SK-N-SH (cell line): ENCODE measurements around the gene COL4A5. TPM values are rescaled to one million over a fixed set of nuclear protein-coding genes. Genes with fewer than 3 reads are reported as not detected.

Experiments used
- CTCF ChIA-PET: fragments of 300-600, 350-600 bp; formaldehyde crosslinking; extraction: SDS; loops from one replicate; lab custom pipeline; 2021; lab: Yijun Ruan, JAX
- POLR2A ChIA-PET: fragments of 350-600 bp; sonication (Branson Sonifier 250); formaldehyde crosslinking; extraction: SDS; loops from one replicate; lab custom pipeline; 2020; ENCODE audit warnings: antibody characterized with exemption, inconsistent platforms; lab: Yijun Ruan, JAX
- DNase-seq: peaks from one replicate; pipeline ENCODE4 v3.0.0; 2012
- H2AFZ ChIP-seq: fragments of 200-600 bp; sonication (generic); 2 replicates; pipeline ENCODE4 v1.8.1; 2016; ENCODE audit warnings: antibody characterized with exemption, mild to moderate bottlenecking, low read depth
- H3F3A ChIP-seq: fragments of 200-600 bp; sonication (generic); replicated peaks from 2 replicates; pipeline ENCODE3; 2016; ENCODE audit warnings: antibody characterized with exemption, mild to moderate bottlenecking; ENCODE audit not compliant: insufficient read depth
- H3K27ac ChIP-seq, 2 experiments: fragments of 200-500 bp in 1 of 2; fragments of 200-600 bp in 1 of 2; sonication (Bioruptor generic) in 1 of 2; sonication (generic), shearing (Covaris generic) in 1 of 2; 2 replicates each; pipeline versions ENCODE4 v1.5.1 to v1.6.1; 2014 to 2016; ENCODE audit warnings: low read depth in 2 of 2, inconsistent platforms in 1 of 2, low read length in 1 of 2, mild to moderate bottlenecking in 1 of 2, mixed read lengths in 1 of 2
- H3K27me3 ChIP-seq: fragments of 200-600 bp; sonication (generic), shearing (Covaris generic); 2 replicates; pipeline ENCODE4 v1.6.1; 2016; ENCODE audit warnings: mixed run types; ENCODE audit not compliant: insufficient read depth
- H3K36me3 ChIP-seq, 2 experiments: fragments of 200-500 bp in 1 of 2; fragments of 200-600 bp in 1 of 2; sonication (Bioruptor generic) in 1 of 2; sonication (generic) in 1 of 2; replicated peaks in 1 of 2; 2 replicates each; pipeline versions ENCODE3 to v1.5.1; 2014 to 2016; ENCODE audit warnings: low read length in 1 of 2, mild to moderate bottlenecking in 1 of 2; ENCODE audit not compliant: insufficient read depth in 2 of 2, control insufficient read depth in 1 of 2
- H3K4me1 ChIP-seq, 2 experiments: fragments of 200-500 bp in 1 of 2; fragments of 200-600 bp in 1 of 2; sonication (Bioruptor generic) in 1 of 2; sonication (generic), shearing (Covaris generic) in 1 of 2; 2 replicates each; pipeline versions ENCODE4 v1.5.1 to v1.6.1; 2014 to 2016; ENCODE audit warnings: low read depth in 1 of 2, low read length in 1 of 2, mixed run types in 1 of 2; ENCODE audit not compliant: insufficient read depth in 2 of 2, control insufficient read depth in 1 of 2
- H3K4me2 ChIP-seq: fragments of 200-600 bp; sonication (generic), shearing (Covaris generic); 2 replicates; pipeline ENCODE4 v1.6.1; 2017; ENCODE audit warnings: mixed run types
- H3K4me3 ChIP-seq, 2 experiments: fragments of 200-500 bp in 1 of 2; fragments of 200-600 bp in 1 of 2; sonication (Bioruptor generic) in 1 of 2; sonication (generic), shearing (Covaris generic) in 1 of 2; 2 replicates each; pipeline versions ENCODE4 v1.5.1 to v1.8.1; 2014 to 2016; ENCODE audit warnings: low read depth in 2 of 2, inconsistent platforms in 1 of 2, low read length in 1 of 2, mild to moderate bottlenecking in 1 of 2, mixed read lengths in 1 of 2, moderate library complexity in 1 of 2
- H3K79me2 ChIP-seq: fragments of 200-600 bp; sonication (generic); 2 replicates; pipeline ENCODE4 v1.8.1; 2017; ENCODE audit warnings: mild to moderate bottlenecking; ENCODE audit not compliant: insufficient read depth
- H3K9ac ChIP-seq: fragments of 200-600 bp; sonication (generic); 2 replicates; pipeline ENCODE4 v1.6.1; 2017; ENCODE audit warnings: mixed run types
- H3K9me2 ChIP-seq: fragments of 200-600 bp; sonication (generic); 2 replicates; pipeline ENCODE4 v1.6.1; 2017; ENCODE audit warnings: mixed run types
- H3K9me3 ChIP-seq: fragments of 200-600 bp; sonication (generic); 2 replicates; pipeline ENCODE4 v1.6.1; 2017; ENCODE audit warnings: mixed run types, mild to moderate bottlenecking, moderate library complexity
- H4K20me1 ChIP-seq: fragments of 200-600 bp; sonication (generic); 2 replicates; pipeline ENCODE4 v1.6.1; 2017; ENCODE audit warnings: mild to moderate bottlenecking, mixed run types; ENCODE audit not compliant: insufficient read depth
- CHD2 ChIP-seq: fragments of 150-350 bp; IDR thresholded peaks from 2 replicates; pipeline ENCODE4 v1.6.1; 2018; ENCODE audit warnings: low read length; ENCODE audit not compliant: partially characterized antibody
- EP300 ChIP-seq, 2 experiments: IDR thresholded peaks; 2 replicates each; pipeline versions ENCODE4 v1.4.0 to v1.6.1; 2012; ENCODE audit warnings: borderline replicate concordance in 1 of 2, low read depth in 1 of 2, low read length in 1 of 2
- FOSL2 ChIP-seq: IDR thresholded peaks from 2 replicates; pipeline ENCODE4 v1.4.0; 2012; ENCODE audit warnings: low read depth, mild to moderate bottlenecking, moderate library complexity, borderline replicate concordance
- JUND ChIP-seq: IDR thresholded peaks from 2 replicates; pipeline ENCODE4 v1.4.0; 2012
- MAX ChIP-seq: IDR thresholded peaks from 2 replicates; pipeline ENCODE4 v1.4.0; 2012; ENCODE audit warnings: low read depth
- MEF2A ChIP-seq: IDR thresholded peaks from 2 replicates; pipeline ENCODE4 v1.4.0; 2012; ENCODE audit warnings: low read depth, borderline replicate concordance
- MXI1 ChIP-seq: IDR thresholded peaks from 2 replicates; pipeline ENCODE4 v1.6.1; 2012; ENCODE audit warnings: mild to moderate bottlenecking, low read depth, low read length, improper control_type of control experiment
- NFIC ChIP-seq: IDR thresholded peaks from 2 replicates; pipeline ENCODE4 v1.4.0; 2012; ENCODE audit warnings: borderline replicate concordance
- NRF1 ChIP-seq: IDR thresholded peaks from 2 replicates; pipeline ENCODE4 v1.6.1; 2012; ENCODE audit warnings: low read depth, mild to moderate bottlenecking, low read length
- RAD21 ChIP-seq: IDR thresholded peaks from 2 replicates; pipeline ENCODE4 v1.6.1; 2012; ENCODE audit warnings: mild to moderate bottlenecking, low read length
- RCOR1 ChIP-seq: fragments of 150-350 bp; IDR thresholded peaks from 2 replicates; pipeline ENCODE4 v1.6.1; 2017; ENCODE audit warnings: antibody characterized with exemption, low read length
- RFX5 ChIP-seq: IDR thresholded peaks from 2 replicates; pipeline ENCODE4 v1.6.1; 2012; ENCODE audit warnings: mild to moderate bottlenecking, improper control_type of control experiment, low read length
- SMC3 ChIP-seq: IDR thresholded peaks from 2 replicates; pipeline ENCODE4 v1.6.1; 2012; ENCODE audit warnings: low read depth, low read length, improper control_type of control experiment
- TAF1 ChIP-seq: IDR thresholded peaks from 2 replicates; pipeline ENCODE4 v1.6.1; 2012; ENCODE audit warnings: low read depth, mild to moderate bottlenecking, low read length, moderate library complexity, borderline replicate concordance
- TCF12 ChIP-seq: IDR thresholded peaks from 2 replicates; pipeline ENCODE4 v1.4.0; 2012
- USF1 ChIP-seq: IDR thresholded peaks from 2 replicates; pipeline ENCODE4 v1.4.0; 2012; ENCODE audit warnings: low read depth, borderline replicate concordance
- USF2 ChIP-seq: fragments of 150-350 bp; IDR thresholded peaks from 2 replicates; pipeline ENCODE4 v1.6.1; 2017; ENCODE audit warnings: antibody characterized with exemption, low read length, low read depth, borderline replicate concordance
- YY1 ChIP-seq: IDR thresholded peaks from 2 replicates; pipeline ENCODE4 v1.4.0; 2012; ENCODE audit warnings: low read depth, mild to moderate bottlenecking
- WGBS: methylation state at CpG from one replicate; pipeline ENCODE4 v1.1.6; 2017; ENCODE audit warnings: low lambda C conversion rate; 5-methylcytosine and 5-hydroxymethylcytosine counted together
- polyA plus RNA-seq, 3 experiments: library from polyadenylated mRNA; depleted of rRNA; stranded (reverse); fragments of >200 nt; gene quantifications; 2 replicates each; pipeline ENCODE4 v1.2.3, GENCODE V29; 2012
- TF ChIP-seq, protein P1 (sequence below): IDR thresholded peaks from 2 replicates; pipeline ENCODE4 v1.4.0; 2012; ENCODE audit warnings: low read depth, borderline replicate concordance

COL4A5 gene
- polyA plus RNA-seq, 1 of the 3 experiments (the other 2 are of a cell fraction), result 0.02 TPM

GRCh38 chrX:108426262-108426661, 13.4 kb upstream of the COL4A5 start:
- Histone ChIP-seq H3K9me3 (no peaks in the 10 kb centered on the region), H4K20me1 (no peaks in the 10 kb centered on the region), H3F3A (no peaks in the 10 kb centered on the region), H3K79me2 (no peaks in the 10 kb centered on the region), H3K27ac (no peak overlapping the region), H3K4me3 (no peak overlapping the region), H3K36me3 (no peaks in the 10 kb centered on the region), H3K9ac (no peak overlapping the region), H3K4me2 (no peak overlapping the region), H3K27me3 (peaks cover 6% of the 10 kb centered on the region; the same call in 1 of the 2 replicates), H2AFZ (no peak overlapping the region), H3K4me1 (no peaks in the 10 kb centered on the region), H3K9me2 (no peaks in the 10 kb centered on the region)
- no peak for TF ChIP-seq RCOR1
- no peak for TF ChIP-seq USF2
- TF ChIP-seq, protein P1, sequence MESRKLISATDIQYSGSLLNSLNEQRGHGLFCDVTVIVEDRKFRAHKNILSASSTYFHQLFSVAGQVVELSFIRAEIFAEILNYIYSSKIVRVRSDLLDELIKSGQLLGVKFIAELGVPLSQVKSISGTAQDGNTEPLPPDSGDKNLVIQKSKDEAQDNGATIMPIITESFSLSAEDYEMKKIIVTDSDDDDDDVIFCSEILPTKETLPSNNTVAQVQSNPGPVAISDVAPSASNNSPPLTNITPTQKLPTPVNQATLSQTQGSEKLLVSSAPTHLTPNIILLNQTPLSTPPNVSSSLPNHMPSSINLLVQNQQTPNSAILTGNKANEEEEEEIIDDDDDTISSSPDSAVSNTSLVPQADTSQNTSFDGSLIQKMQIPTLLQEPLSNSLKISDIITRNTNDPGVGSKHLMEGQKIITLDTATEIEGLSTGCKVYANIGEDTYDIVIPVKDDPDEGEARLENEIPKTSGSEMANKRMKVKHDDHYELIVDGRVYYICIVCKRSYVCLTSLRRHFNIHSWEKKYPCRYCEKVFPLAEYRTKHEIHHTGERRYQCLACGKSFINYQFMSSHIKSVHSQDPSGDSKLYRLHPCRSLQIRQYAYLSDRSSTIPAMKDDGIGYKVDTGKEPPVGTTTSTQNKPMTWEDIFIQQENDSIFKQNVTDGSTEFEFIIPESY, result no peak
- no peak for TF ChIP-seq EP300 (IDR thresholded peaks at IDR 0.05; ENCODE audit: borderline replicate concordance in 1 of 2, low read depth in 1 of 2, low read length in 1 of 2)
- TF ChIP-seq CHD2, result no peak
- TF ChIP-seq MXI1, result no peak
- TF ChIP-seq RAD21, result no peak
- TF ChIP-seq MEF2A, result no peak
- TF ChIP-seq NFIC, result no peak
- TF ChIP-seq TAF1, result no peak
- no peak for TF ChIP-seq YY1
- TF ChIP-seq JUND, result no peak
- TF ChIP-seq FOSL2, result no peak
- TF ChIP-seq USF1, result no peak
- no peak for TF ChIP-seq MAX
- no peak for TF ChIP-seq RFX5
- no peak for TF ChIP-seq SMC3
- no peak for TF ChIP-seq NRF1
- no peak for TF ChIP-seq TCF12
- 5% methylated on average over 1 of the region's 1 CpG for WGBS
- ChIA-PET POLR2A (no interaction called here), CTCF (interaction anchor here (1.0 kb wide), 1 partner anchor 13 kb away, joined by 3 read pairs; the partner anchor contains the start of gene COL4A5)
- no peak for DNase-seq
